GM19025 (cell line): Measurements from ENCODE around the gene FAM98C.
A peak's percentile ranks its signal among the peaks of the same experiment; 100 is the strongest.
"Not testable (repeated sequence)": the region's sequence is repeated elsewhere in the genome, so short reads cannot be mapped to it uniquely, and the experiment has no call there.

Source experiments
- ATAC-seq: cut with Tn5 transposase; IDR thresholded peaks from one replicate; pipeline ENCODE4 v1.9.1; 2021; ENCODE audit warnings: mild to moderate bottlenecking, low read depth, moderate library complexity; ENCODE audit not compliant: unreplicated experiment

Gene FAM98C

GRCh38 chr19:38402967-38403674 lies at the start of gene FAM98C:
FAM98C (plus strand) TSS chr19:38403093; CDS start chr19:38403154, 61 bp downstream.
- peak; percentile 87 for ATAC-seq

- no peak for ATAC-seq
These were observed 46.9 kb upstream of the FAM98C start for GRCh38 chr19:38355728-38356725.

GRCh38 chr19:38358071-38358470 lies 44.8 kb upstream of the FAM98C start:
- no peak for ATAC-seq

GRCh38 chr19:38359242-38360021 lies 43.5 kb upstream of the FAM98C start:
- ATAC-seq, result no peak

- no peak for ATAC-seq
These were observed 42.5 kb upstream of the FAM98C start for GRCh38 chr19:38360351-38360750.

- no peak for ATAC-seq
These were observed 41.9 kb upstream of the FAM98C start for GRCh38 chr19:38360839-38361631.

GRCh38 chr19:38361633-38362075 lies 41.2 kb upstream of the FAM98C start:
- ATAC-seq, result no peak

GRCh38 chr19:38362076-38362945 lies 40.6 kb upstream of the FAM98C start:
- no peak for ATAC-seq

GRCh38 chr19:38362946-38363688 lies 39.8 kb upstream of the FAM98C start:
- not testable (repeated sequence) for ATAC-seq

- ATAC-seq, result no peak
These were observed 35.9 kb upstream of the FAM98C start for GRCh38 chr19:38367041-38367440.

GRCh38 chr19:38369584-38369983 lies 33.3 kb upstream of the FAM98C start:
- ATAC-seq, result no peak

- no peak for ATAC-seq
These were observed 32.6 kb upstream of the FAM98C start for GRCh38 chr19:38370299-38370698.

- ATAC-seq, result no peak
These were observed 31.8 kb upstream of the FAM98C start for GRCh38 chr19:38371081-38371480.

- ATAC-seq, result no peak
These were observed 29.0 kb upstream of the FAM98C start for GRCh38 chr19:38373907-38374331.

- ATAC-seq, result peak; percentile 93
These were observed 28.4 kb upstream of the FAM98C start, which contains the start of gene PSMD8 for GRCh38 chr19:38374332-38375097. PSMD8 (plus strand) TSS chr19:38374571; CDS start chr19:38374602, 31 bp downstream.

- ATAC-seq, result no peak
These were observed 27.8 kb upstream of the FAM98C start for GRCh38 chr19:38375098-38375493.

GRCh38 chr19:38375748-38376147 lies 27.1 kb upstream of the FAM98C start:
- ATAC-seq, result no peak
